A673 (cell line): ENCODE data around the gene SYNE2. TPM values are rescaled to one million over a fixed set of nuclear protein-coding genes. Genes with fewer than 3 reads are reported as not detected.

ENCODE experiments used
- BruUV-seq: library from RNA; stranded (reverse); fragments of 400-500 nt; replicated peaks from 2 replicates; lab custom pipeline; 2021; lab: Mats Ljungman, UMichigan
- CTCF ChIA-PET: fragments of 300-600 bp; sonication (Branson Sonifier 250); formaldehyde crosslinking; loops from one replicate; lab custom pipeline; 2022; ENCODE audit warnings: antibody characterized with exemption; lab: Charles Lee
- POLR2A ChIA-PET: fragments of 300-600 bp; sonication (Branson Sonifier 250); formaldehyde crosslinking; loops from one replicate; lab custom pipeline; 2022; ENCODE audit warnings: antibody characterized with exemption; ENCODE audit not compliant: low non-redundant PET; lab: Charles Lee
- DNase-seq: peaks from one replicate; pipeline ENCODE4 v3.0.0-alpha.2; 2015; ENCODE audit warnings: low spot score
- H3K27ac ChIP-seq: fragments of 200-600 bp; sonication (generic); 2 replicates; pipeline ENCODE4 v1.5.1; 2016; ENCODE audit warnings: mixed run types, low read depth, mild to moderate bottlenecking, mixed read lengths, antibody characterized with exemption, low read length; ENCODE audit not compliant: poor library complexity, severe bottlenecking
- H3K27me3 ChIP-seq: fragments of 200-600 bp; sonication (generic); replicated peaks from 2 replicates; pipeline ENCODE4 v1.6.1; 2017; ENCODE audit warnings: mixed run types, low read depth, mild to moderate bottlenecking, mixed read lengths, antibody characterized with exemption, low read length; ENCODE audit not compliant: insufficient read depth, poor library complexity
- H3K36me3 ChIP-seq: fragments of 200-600 bp; sonication (generic); 2 replicates; pipeline ENCODE4 v1.6.1; 2016; ENCODE audit warnings: mixed run types, mild to moderate bottlenecking, mixed read lengths, antibody characterized with exemption, low read length; ENCODE audit not compliant: insufficient read depth, poor library complexity, severe bottlenecking
- H3K4me1 ChIP-seq: fragments of 200-600 bp; sonication (generic); 2 replicates; pipeline ENCODE4 v1.6.1; 2017; ENCODE audit warnings: mixed run types, mild to moderate bottlenecking, mixed read lengths, antibody characterized with exemption, low read length; ENCODE audit not compliant: insufficient read depth, poor library complexity, severe bottlenecking
- H3K4me3 ChIP-seq: fragments of 200-600 bp; sonication (generic); 2 replicates; pipeline ENCODE4 v1.5.1; 2016; ENCODE audit warnings: low read depth, mixed run types, mild to moderate bottlenecking, mixed read lengths, low read length; ENCODE audit not compliant: poor library complexity, severe bottlenecking
- H3K9me3 ChIP-seq: fragments of 200-600 bp; sonication (generic); 2 replicates; pipeline ENCODE4 v1.6.1; 2016; ENCODE audit warnings: mixed run types, low read depth, mild to moderate bottlenecking, mixed read lengths, antibody characterized with exemption, low read length; ENCODE audit not compliant: poor library complexity, severe bottlenecking
- EZH2 ChIP-seq: fragments of 200-600 bp; sonication (generic); IDR thresholded peaks from 2 replicates; pipeline ENCODE4 v1.6.1; 2017; ENCODE audit warnings: borderline replicate concordance, low read depth, mild to moderate bottlenecking, mixed read lengths, antibody characterized with exemption, low read length; ENCODE audit not compliant: poor library complexity, severe bottlenecking
- intact Hi-C: fragments of 100-400 bp; cut with micrococcal nuclease; formaldehyde crosslinking; loops from one replicate; pipeline ENCODE4 v1.10.0; 2022; ENCODE audit not compliant: unreplicated experiment
- total RNA-seq: library from RNA; stranded (reverse); gene quantifications from 2 replicates; pipeline ENCODE4 v1.2.3, GENCODE V29; 2021
- TF ChIP-seq, protein P1 (sequence below): fragments of 300-800, 200-600 bp; sonication (generic); conservative IDR thresholded peaks from 2 replicates; pipeline ENCODE4 v1.5.1; 2017; ENCODE audit warnings: low read depth, mild to moderate bottlenecking, antibody characterized with exemption, low read length, moderate library complexity, mixed read lengths

The SYNE2 gene
- total RNA-seq, 1 experiment from 2014 or later: 68.2 TPM

DNA sequence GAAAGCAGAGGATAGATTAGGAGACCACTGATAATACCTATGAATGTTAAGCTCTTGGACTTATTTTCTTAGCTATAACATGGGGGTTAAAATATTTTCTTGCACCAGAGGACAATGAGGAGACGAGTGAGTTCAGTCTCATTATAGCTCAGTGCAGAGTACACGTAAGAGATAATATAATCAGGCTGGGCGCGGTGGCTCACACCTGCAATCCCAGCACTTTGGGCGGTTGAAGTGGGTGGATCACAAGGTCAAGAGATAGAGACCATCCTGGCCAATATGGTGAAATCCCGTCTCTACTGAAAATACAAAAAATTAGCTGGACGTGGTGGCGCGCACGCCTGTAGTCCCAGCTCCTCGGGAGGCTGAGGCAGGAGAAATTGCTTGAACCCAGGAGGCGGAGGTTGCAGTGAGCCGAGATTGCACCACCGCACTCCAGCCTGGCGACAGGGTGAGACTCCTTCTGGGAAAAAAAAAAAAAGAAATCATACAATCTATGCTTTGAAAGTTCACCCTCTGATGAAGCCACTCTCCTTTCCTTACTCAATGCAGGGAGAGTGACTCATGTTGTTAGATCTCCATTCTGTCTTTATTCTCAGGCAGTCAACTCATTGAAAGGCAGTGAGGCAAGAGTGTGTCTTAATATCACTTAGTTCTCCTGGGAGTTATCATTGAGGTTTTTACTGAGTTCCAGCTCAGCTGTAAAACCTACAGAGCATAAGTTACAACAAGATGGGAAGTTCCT, 134.2 kb downstream of the SYNE2 start:
- intact Hi-C loops: no loop called here
- peaks cover 10% of the 10 kb centered on the region for H3K36me3 ChIP-seq
- ChIA-PET CTCF (no interaction called here), POLR2A (no interaction called here)
- no peaks in the 10 kb centered on the region for H3K27me3 ChIP-seq
- H3K9me3 ChIP-seq: no peaks in the 10 kb centered on the region
- no peak overlapping the region for H3K4me3 ChIP-seq
- no TSS peak for BruUV-seq
- TF ChIP-seq, protein P1, sequence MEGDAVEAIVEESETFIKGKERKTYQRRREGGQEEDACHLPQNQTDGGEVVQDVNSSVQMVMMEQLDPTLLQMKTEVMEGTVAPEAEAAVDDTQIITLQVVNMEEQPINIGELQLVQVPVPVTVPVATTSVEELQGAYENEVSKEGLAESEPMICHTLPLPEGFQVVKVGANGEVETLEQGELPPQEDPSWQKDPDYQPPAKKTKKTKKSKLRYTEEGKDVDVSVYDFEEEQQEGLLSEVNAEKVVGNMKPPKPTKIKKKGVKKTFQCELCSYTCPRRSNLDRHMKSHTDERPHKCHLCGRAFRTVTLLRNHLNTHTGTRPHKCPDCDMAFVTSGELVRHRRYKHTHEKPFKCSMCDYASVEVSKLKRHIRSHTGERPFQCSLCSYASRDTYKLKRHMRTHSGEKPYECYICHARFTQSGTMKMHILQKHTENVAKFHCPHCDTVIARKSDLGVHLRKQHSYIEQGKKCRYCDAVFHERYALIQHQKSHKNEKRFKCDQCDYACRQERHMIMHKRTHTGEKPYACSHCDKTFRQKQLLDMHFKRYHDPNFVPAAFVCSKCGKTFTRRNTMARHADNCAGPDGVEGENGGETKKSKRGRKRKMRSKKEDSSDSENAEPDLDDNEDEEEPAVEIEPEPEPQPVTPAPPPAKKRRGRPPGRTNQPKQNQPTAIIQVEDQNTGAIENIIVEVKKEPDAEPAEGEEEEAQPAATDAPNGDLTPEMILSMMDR: no peak
- TF ChIP-seq EZH2: no peak
- H3K4me1 ChIP-seq: peaks cover 3% of the 10 kb centered on the region
- no peak overlapping the region for H3K27ac ChIP-seq
- DNase-seq: peak; percentile 79

DNA sequence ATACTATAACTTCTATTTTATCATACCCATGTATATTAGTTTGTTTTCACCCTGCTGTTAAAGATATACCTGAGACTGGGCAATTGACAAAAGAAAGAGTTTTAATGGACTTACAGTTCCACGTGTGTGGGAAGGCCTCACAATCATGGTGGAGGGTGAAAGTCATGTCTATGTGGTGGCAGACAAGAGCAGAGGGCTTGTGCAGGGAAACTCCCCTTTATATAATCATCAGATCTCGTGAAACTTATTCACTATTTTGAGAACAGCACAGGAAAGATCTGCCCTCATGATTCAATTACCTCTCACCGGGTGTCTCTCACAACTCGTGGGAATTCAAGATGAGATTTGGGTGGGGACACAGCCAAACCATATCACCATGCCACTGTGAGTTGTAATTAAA, 135.8 kb downstream of the SYNE2 start:
- H3K4me3 ChIP-seq: no peak overlapping the region
- peak; percentile 1 for DNase-seq
- BruUV-seq: no TSS peak
- H3K9me3 ChIP-seq: no peaks in the 10 kb centered on the region
- peaks cover 3% of the 10 kb centered on the region for H3K4me1 ChIP-seq
- no peak overlapping the region for H3K27ac ChIP-seq
- intact Hi-C loops: no loop called here
- ChIA-PET CTCF (no interaction called here), POLR2A (no interaction called here)
- TF ChIP-seq EZH2: no peak
- H3K27me3 ChIP-seq: no peaks in the 10 kb centered on the region
- H3K36me3 ChIP-seq: peaks cover 11% of the 10 kb centered on the region

DNA sequence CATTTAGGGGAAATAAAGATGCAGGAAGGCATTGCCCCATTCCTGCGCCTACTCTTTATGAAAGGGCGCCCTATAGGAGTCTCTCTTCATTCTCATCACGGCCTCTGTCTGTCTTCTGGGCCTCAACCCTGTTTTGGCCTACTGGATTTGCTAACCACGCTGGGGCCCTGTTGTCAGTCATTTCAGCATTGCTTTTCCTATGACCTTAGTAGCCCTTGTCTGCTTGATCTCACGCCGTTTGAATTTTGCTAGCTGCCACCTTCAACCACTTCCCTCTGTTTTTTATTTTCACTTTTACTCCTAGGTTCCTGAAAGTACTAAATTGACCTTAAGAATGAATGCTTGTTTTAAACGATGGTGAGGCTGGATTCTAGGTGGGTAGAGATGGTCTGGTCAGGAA, 139.0 kb downstream of the SYNE2 start:
- TF ChIP-seq, protein P1: no peak
- TF ChIP-seq EZH2: no peak
- Histone ChIP-seq H3K36me3 (peaks cover 11% of the 10 kb centered on the region), H3K27ac (no peak overlapping the region), H3K9me3 (no peaks in the 10 kb centered on the region), H3K4me3 (no peak overlapping the region), H3K4me1 (peaks cover 1% of the 10 kb centered on the region), H3K27me3 (no peaks in the 10 kb centered on the region)
- POLR2A ChIA-PET: no interaction called here
- no TSS peak for BruUV-seq
- CTCF ChIA-PET: no interaction called here
- intact Hi-C loops: no loop called here
- DNase-seq: no peak

DNA sequence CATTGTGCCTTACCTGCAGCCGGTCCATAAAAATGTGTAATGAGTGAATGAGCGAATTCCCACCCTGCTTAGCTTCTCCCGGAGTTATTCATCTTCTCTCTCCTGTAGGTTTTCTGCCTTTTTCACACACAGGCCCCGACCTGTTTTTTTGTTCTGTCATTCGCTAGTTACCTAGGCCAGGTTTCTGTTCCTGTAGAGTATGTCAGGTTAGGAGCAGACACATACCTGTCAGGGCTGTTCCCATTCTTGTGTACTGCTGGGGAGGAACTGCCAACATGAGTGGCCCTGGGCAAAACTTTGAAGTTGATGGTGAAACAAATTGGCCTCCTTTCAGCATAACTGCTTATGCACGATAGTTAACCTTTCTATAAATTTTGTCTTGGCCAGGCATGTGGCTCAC, 140.1 kb downstream of the SYNE2 start:
- Histone ChIP-seq H3K4me1 (no peaks in the 10 kb centered on the region), H3K27me3 (no peaks in the 10 kb centered on the region), H3K9me3 (no peaks in the 10 kb centered on the region), H3K27ac (no peak overlapping the region), H3K4me3 (no peak overlapping the region), H3K36me3 (peaks cover 19% of the 10 kb centered on the region)
- ChIA-PET POLR2A (no interaction called here), CTCF (no interaction called here)
- intact Hi-C loops: no loop called here
- TF ChIP-seq, protein P1: no peak
- no peak for TF ChIP-seq EZH2
- no TSS peak for BruUV-seq
- DNase-seq: no peak
